Measurements from ENCODE around the gene SLC30A1.

DNA sequence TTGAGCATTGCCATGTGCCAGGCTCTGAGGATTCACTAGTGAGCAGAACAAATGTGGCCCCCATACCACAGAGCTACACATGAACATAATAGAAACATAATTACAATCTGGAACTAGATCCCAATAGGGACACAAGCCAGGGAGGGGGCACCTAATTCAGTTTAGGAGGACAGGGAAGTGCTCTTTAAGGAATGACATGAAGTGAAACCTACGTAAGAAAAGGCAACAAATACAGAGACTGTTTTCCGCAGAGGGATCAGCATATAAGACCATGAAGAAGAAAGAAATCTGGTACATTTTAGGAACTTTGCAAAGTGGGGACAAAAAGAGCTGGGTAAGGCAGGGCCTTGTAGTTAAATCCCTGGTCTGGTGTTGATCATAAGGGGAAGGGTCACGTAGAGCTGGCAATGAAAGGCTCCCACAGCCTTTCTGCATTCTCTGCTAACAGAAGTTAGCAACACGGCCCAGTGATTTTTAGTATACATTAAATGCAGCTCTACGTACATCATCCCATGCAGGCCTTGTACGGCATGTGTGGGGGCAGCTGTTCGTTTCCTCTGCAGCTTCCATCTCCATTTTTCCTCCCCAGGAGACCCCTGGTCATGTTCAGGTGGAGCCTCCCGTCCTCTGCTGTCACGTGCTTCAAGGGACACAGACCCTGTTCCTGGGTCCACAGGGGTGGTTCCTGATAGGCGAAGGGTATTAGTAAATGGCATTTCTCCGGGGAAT is 26.8 kb upstream of the SLC30A1 start:
- no peak for TF ChIP-seq RBBP5 (IDR thresholded peaks at IDR 0.05; ENCODE audit: borderline replicate concordance, low read depth, low read length)
- TF ChIP-seq MAFK (IDR thresholded peaks at IDR 0.05; ENCODE audit: low read depth, low read length): no peak
- no peak for TF ChIP-seq POLR2A (IDR thresholded peaks at IDR 0.05; ENCODE audit: control extremely low read depth in 1 of 2, low read depth in 2 of 2, low read length in 2 of 2)
- TF ChIP-seq JUN (IDR thresholded peaks at IDR 0.05; ENCODE audit: low read depth, low read length): no peak
- TF ChIP-seq CHD2 (IDR thresholded peaks at IDR 0.05; ENCODE audit: low read length): no peak
- TF ChIP-seq, protein P1, sequence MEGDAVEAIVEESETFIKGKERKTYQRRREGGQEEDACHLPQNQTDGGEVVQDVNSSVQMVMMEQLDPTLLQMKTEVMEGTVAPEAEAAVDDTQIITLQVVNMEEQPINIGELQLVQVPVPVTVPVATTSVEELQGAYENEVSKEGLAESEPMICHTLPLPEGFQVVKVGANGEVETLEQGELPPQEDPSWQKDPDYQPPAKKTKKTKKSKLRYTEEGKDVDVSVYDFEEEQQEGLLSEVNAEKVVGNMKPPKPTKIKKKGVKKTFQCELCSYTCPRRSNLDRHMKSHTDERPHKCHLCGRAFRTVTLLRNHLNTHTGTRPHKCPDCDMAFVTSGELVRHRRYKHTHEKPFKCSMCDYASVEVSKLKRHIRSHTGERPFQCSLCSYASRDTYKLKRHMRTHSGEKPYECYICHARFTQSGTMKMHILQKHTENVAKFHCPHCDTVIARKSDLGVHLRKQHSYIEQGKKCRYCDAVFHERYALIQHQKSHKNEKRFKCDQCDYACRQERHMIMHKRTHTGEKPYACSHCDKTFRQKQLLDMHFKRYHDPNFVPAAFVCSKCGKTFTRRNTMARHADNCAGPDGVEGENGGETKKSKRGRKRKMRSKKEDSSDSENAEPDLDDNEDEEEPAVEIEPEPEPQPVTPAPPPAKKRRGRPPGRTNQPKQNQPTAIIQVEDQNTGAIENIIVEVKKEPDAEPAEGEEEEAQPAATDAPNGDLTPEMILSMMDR (IDR thresholded peaks at IDR 0.05; ENCODE audit: control extremely low read depth in 1 of 3, insufficient read depth in 1 of 3, low read depth in 1 of 3, low read length in 3 of 3): no peak
- TF ChIP-seq POLR2AphosphoS5 (IDR thresholded peaks at IDR 0.05; ENCODE audit: low read depth, low read length): no peak
- TF ChIP-seq HDAC2 (IDR thresholded peaks at IDR 0.05; ENCODE audit: borderline replicate concordance in 1 of 2, low read depth in 2 of 2, low read length in 2 of 2): no peak
